ENCODE measurements around the gene LTC4S.

Gene LTC4S

GRCh38 chr5:179824745-179825112 lies 30.9 kb downstream of the LTC4S start:
- no peak for TF ChIP-seq SPI1 (IDR thresholded peaks at IDR 0.05; ENCODE audit: borderline replicate concordance, low read depth)
- no peak for TF ChIP-seq GABPA (IDR thresholded peaks at IDR 0.05; ENCODE audit: low read depth)
- TF ChIP-seq CTCF (IDR thresholded peaks at IDR 0.05; ENCODE audit: insufficient read depth, low read length): no peak
- TF ChIP-seq REST (IDR thresholded peaks at IDR 0.05; ENCODE audit: insufficient replicate concordance, low read depth): no peak
- no peak for TF ChIP-seq POLR2AphosphoS5 (IDR thresholded peaks at IDR 0.05; ENCODE audit: low read depth)
- Histone ChIP-seq H3K27ac (replicated peaks) (no peak overlapping the region), H3K27me3 (ENCODE audit: insufficient read depth, poor library complexity, severe bottlenecking) (no peaks in the 10 kb centered on the region), H3K4me3 (replicated peaks; ENCODE audit: insufficient read depth, low read length) (no peak overlapping the region)
- no peak for DNase-seq (ENCODE audit: low read depth in 1 of 2, low spot score in 1 of 2)

- no peak overlapping the region for H3K4me3 ChIP-seq (replicated peaks; ENCODE audit: insufficient read depth, low read length)
- TF ChIP-seq SPI1 (IDR thresholded peaks at IDR 0.05; ENCODE audit: borderline replicate concordance, low read depth) (no peak), GABPA (IDR thresholded peaks at IDR 0.05; ENCODE audit: low read depth) (no peak), POLR2AphosphoS5 (IDR thresholded peaks at IDR 0.05; ENCODE audit: low read depth) (no peak), CTCF (IDR thresholded peaks at IDR 0.05; ENCODE audit: insufficient read depth, low read length) (no peak), REST (IDR thresholded peaks at IDR 0.05; ENCODE audit: insufficient replicate concordance, low read depth) (no peak)
- DNase-seq (ENCODE audit: low read depth in 1 of 2, low spot score in 1 of 2): no peak
- no peaks in the 10 kb centered on the region for H3K27me3 ChIP-seq (ENCODE audit: insufficient read depth, poor library complexity, severe bottlenecking)
- no peak overlapping the region for H3K27ac ChIP-seq (replicated peaks)
Observed at GRCh38 chr5:179825655-179826182, 31.9 kb downstream of the LTC4S start.

- no peaks in the 10 kb centered on the region for H3K27me3 ChIP-seq (ENCODE audit: insufficient read depth, poor library complexity, severe bottlenecking)
- no peak for TF ChIP-seq REST (IDR thresholded peaks at IDR 0.05; ENCODE audit: insufficient replicate concordance, low read depth)
- peak; percentile 52 for TF ChIP-seq POLR2AphosphoS5 (IDR thresholded peaks at IDR 0.05; ENCODE audit: low read depth)
- no peak overlapping the region for H3K4me3 ChIP-seq (replicated peaks; ENCODE audit: insufficient read depth, low read length)
- H3K27ac ChIP-seq (replicated peaks): peak overlapping the region; percentile 51
- peak in 1 of 2 experiments; percentile 90 for DNase-seq (ENCODE audit: low read depth in 1 of 2, low spot score in 1 of 2)
Observed at GRCh38 chr5:179827680-179828079, 33.9 kb downstream of the LTC4S start.

Measured in HL-60 (cell line).